ENCODE results near the gene SMC3. TPM values are rescaled to one million over a fixed set of nuclear protein-coding genes. Genes with fewer than 3 reads are reported as not detected.

The SMC3 gene
- total RNA-seq, 1 experiment from 2014 or later: 64.3 TPM

DNA sequence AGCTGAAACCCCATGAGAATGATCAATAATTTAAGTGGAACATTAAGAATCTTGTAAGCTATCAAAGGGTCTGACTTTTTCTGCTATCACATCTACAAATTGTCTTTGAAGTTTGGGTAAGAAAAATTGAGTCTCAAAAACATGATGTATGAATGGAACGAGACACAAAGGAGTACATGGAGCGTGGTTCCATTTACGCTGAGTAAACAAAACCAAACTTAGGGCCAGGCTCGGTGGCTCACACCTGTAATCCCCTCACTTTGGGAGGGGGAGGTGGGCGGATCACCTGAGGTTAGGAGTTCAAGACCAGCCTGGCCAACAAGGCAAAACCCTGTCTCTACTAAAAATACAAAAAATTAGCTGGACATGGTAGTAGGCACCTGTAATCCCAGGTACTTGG is 24.3 kb downstream of the SMC3 start:
- POLR2A ChIA-PET: interaction anchor here (0.6 kb wide), 1 partner anchor 1782 kb away, joined by 3 read pairs; no protein-coding TSS in a partner anchor

DNA sequence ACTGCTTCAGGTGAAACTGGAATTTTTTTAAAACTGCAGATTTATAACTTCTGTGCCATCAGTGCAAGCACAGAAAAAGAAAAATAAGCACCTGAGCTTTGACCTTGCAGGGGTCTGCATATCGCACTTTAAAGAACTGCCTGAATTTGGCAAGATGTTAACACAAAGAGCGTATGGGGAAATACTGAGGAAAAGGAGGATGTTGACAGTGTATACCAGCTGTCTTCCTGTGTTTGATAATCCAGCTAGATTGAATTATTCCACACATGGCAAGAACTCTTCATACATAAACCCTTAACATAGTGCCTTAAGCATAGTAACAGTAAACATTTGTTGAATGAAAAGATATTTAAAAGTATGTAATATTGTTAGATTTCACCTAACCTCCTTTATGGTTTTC is 30.0 kb downstream of the SMC3 start:
- ChIA-PET RAD21 (ENCODE audit: low non-redundant PET in 1 of 2, low total read pairs in 2 of 2, uncharacterized antibody in 2 of 2, unreplicated experiment in 2 of 2) (no interaction called here), POLR2A (no interaction called here), CTCF (interaction anchor here (1.1 kb wide), 1 partner anchor 75 kb away, joined by 3 read pairs; no protein-coding TSS in a partner anchor)
- BruUV-seq (replicated peaks): no TSS peak
- no peaks in the 10 kb centered on the region; the same call in 1 of the 2 replicates for H3K79me2 ChIP-seq (ENCODE audit: insufficient read depth, low read length)
- DNase-seq (ENCODE audit: low read depth, low spot score): no peak
- no peak overlapping the region for H3K9ac ChIP-seq (ENCODE audit: low read length)
- no peaks in the 10 kb centered on the region for H3K9me3 ChIP-seq (ENCODE audit: control insufficient read depth in 1 of 2, insufficient read depth in 1 of 2, low read depth in 1 of 2, low read length in 2 of 2)
- H2AFZ ChIP-seq (ENCODE audit: low read depth, low read length, poor library complexity, severe bottlenecking): no peak overlapping the region
- H3K4me1 ChIP-seq (ENCODE audit: control insufficient read depth in 1 of 2, insufficient read depth in 2 of 2, low read length in 2 of 2): no peaks in the 10 kb centered on the region
- no peak overlapping the region for H3K27ac ChIP-seq (ENCODE audit: low read depth, low read length)
- H4K20me1 ChIP-seq (ENCODE audit: insufficient read depth): no peaks in the 10 kb centered on the region
- ATAC-seq: no peak
- peaks cover 43 to 48% of the 10 kb centered on the region in 2 experiments for H3K36me3 ChIP-seq (ENCODE audit: control insufficient read depth in 1 of 2, insufficient read depth in 2 of 2, low read length in 2 of 2)
- TF ChIP-seq ZNF274 (IDR thresholded peaks at IDR 0.05; ENCODE audit: low read depth, low read length) (no peak), JUND (IDR thresholded peaks at IDR 0.05) (no peak), YY1 (IDR thresholded peaks at IDR 0.05; ENCODE audit: extremely low read depth, insufficient replicate concordance, low read depth, low read length) (no peak), RAD21 (IDR thresholded peaks at IDR 0.05; ENCODE audit: low read depth) (no peak), EZH2phosphoT487 (IDR thresholded peaks at IDR 0.05; ENCODE audit: borderline replicate concordance) (no peak)
- TF ChIP-seq, protein P1, sequence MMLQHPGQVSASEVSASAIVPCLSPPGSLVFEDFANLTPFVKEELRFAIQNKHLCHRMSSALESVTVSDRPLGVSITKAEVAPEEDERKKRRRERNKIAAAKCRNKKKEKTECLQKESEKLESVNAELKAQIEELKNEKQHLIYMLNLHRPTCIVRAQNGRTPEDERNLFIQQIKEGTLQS (IDR thresholded peaks at IDR 0.05): no peak
- no peaks in the 10 kb centered on the region for H3K9me2 ChIP-seq (ENCODE audit: insufficient read depth)
- H3K27me3 ChIP-seq (ENCODE audit: insufficient read depth, low read length): no peaks in the 10 kb centered on the region
- H3K4me3 ChIP-seq (replicated peaks in 1 of 2; ENCODE audit: low read depth in 1 of 2, low read length in 2 of 2): no peak overlapping the region
- H3K4me2 ChIP-seq (ENCODE audit: low read length): no peak overlapping the region
- intact Hi-C loops (cut with micrococcal nuclease): no loop called here

More for the DNA sequence above, 24.3 kb downstream of the SMC3 start:
- no peak overlapping the region for H3K4me3 ChIP-seq (replicated peaks in 1 of 2; ENCODE audit: low read depth in 1 of 2, low read length in 2 of 2)
- peaks cover 65% of the 10 kb centered on the region in 2 experiments for H3K36me3 ChIP-seq (ENCODE audit: control insufficient read depth in 1 of 2, insufficient read depth in 2 of 2, low read length in 2 of 2)
- H3K4me1 ChIP-seq (ENCODE audit: control insufficient read depth in 1 of 2, insufficient read depth in 2 of 2, low read length in 2 of 2): no peaks in the 10 kb centered on the region
- H3K27ac ChIP-seq (ENCODE audit: low read depth, low read length): no peak overlapping the region
- ChIA-PET CTCF (no interaction called here), RAD21 (ENCODE audit: low non-redundant PET in 1 of 2, low total read pairs in 2 of 2, uncharacterized antibody in 2 of 2, unreplicated experiment in 2 of 2) (no interaction called here)
- no peaks in the 10 kb centered on the region for H3K9me3 ChIP-seq (ENCODE audit: control insufficient read depth in 1 of 2, insufficient read depth in 1 of 2, low read depth in 1 of 2, low read length in 2 of 2)
- H3K27me3 ChIP-seq (ENCODE audit: insufficient read depth, low read length): no peaks in the 10 kb centered on the region
- intact Hi-C loops (cut with micrococcal nuclease): no loop called here
- DNase-seq (ENCODE audit: low read depth, low spot score): no peak
- no TSS peak for BruUV-seq (replicated peaks)
- H2AFZ ChIP-seq (ENCODE audit: low read depth, low read length, poor library complexity, severe bottlenecking): no peak overlapping the region
- peaks cover 3% of the 10 kb centered on the region; the same call in 1 of the 2 replicates for H3K79me2 ChIP-seq (ENCODE audit: insufficient read depth, low read length)
- TF ChIP-seq EZH2phosphoT487 (IDR thresholded peaks at IDR 0.05; ENCODE audit: borderline replicate concordance) (no peak), CBX3 (IDR thresholded peaks at IDR 0.05; ENCODE audit: low read depth) (no peak)
- TF ChIP-seq, protein P2, sequence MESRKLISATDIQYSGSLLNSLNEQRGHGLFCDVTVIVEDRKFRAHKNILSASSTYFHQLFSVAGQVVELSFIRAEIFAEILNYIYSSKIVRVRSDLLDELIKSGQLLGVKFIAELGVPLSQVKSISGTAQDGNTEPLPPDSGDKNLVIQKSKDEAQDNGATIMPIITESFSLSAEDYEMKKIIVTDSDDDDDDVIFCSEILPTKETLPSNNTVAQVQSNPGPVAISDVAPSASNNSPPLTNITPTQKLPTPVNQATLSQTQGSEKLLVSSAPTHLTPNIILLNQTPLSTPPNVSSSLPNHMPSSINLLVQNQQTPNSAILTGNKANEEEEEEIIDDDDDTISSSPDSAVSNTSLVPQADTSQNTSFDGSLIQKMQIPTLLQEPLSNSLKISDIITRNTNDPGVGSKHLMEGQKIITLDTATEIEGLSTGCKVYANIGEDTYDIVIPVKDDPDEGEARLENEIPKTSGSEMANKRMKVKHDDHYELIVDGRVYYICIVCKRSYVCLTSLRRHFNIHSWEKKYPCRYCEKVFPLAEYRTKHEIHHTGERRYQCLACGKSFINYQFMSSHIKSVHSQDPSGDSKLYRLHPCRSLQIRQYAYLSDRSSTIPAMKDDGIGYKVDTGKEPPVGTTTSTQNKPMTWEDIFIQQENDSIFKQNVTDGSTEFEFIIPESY (IDR thresholded peaks at IDR 0.05; ENCODE audit: extremely low read depth, insufficient replicate concordance, low read length): no peak
- TF ChIP-seq, protein P3, sequence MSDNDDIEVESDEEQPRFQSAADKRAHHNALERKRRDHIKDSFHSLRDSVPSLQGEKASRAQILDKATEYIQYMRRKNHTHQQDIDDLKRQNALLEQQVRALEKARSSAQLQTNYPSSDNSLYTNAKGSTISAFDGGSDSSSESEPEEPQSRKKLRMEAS (IDR thresholded peaks at IDR 0.05): no peak
- TF ChIP-seq, protein P1 (IDR thresholded peaks at IDR 0.05): no peak
- no peak overlapping the region for H3K4me2 ChIP-seq (ENCODE audit: low read length)
- H3K9ac ChIP-seq (ENCODE audit: low read length): no peak overlapping the region
- no peaks in the 10 kb centered on the region for H4K20me1 ChIP-seq (ENCODE audit: insufficient read depth)
- ATAC-seq: no peak
- no peaks in the 10 kb centered on the region for H3K9me2 ChIP-seq (ENCODE audit: insufficient read depth)

Measured in HCT116 (cell line).